ENCODE results near the gene FOXP3. TPM values are rescaled to one million over a fixed set of nuclear protein-coding genes. Genes with fewer than 3 reads are reported as not detected.

FOXP3 gene
- total RNA-seq, 1 experiment from 2014 or later: 0.14 TPM

GRCh38 chrX:49249616-49250015 is 14.9 kb downstream of the FOXP3 start:
- Histone ChIP-seq H3K4me3 (ENCODE audit: insufficient read depth, low read depth, low read length) (no peak overlapping the region), H3K27me3 (ENCODE audit: control insufficient read depth, insufficient read depth, low read length) (no peaks in the 10 kb centered on the region), H3K36me3 (replicated peaks; ENCODE audit: control insufficient read depth, insufficient read depth, low read length) (no peaks in the 10 kb centered on the region)
- DNase-seq: peak; percentile 32

DNA sequence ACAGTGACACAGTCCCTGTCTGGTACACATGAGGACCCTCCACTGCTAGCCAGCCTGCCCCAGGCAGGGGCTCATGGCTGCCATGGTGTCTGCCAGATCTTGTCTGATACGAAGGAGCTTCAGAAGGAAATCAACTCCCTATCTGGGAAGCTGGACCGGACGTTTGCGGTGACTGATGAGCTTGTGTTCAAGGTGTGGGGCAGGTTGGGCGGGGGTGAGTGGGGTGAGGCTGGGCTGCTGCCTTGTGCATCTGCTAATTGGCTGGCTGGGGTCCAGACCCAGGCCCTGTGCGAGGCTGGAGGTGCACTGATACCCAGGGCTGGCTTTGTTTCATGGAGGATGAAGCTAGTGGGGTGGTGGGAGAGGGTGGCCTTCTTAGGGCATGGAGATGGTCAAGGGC is 15.4 kb downstream of the FOXP3 start:
- Histone ChIP-seq H3K4me3 (ENCODE audit: insufficient read depth, low read depth, low read length) (no peak overlapping the region), H3K27me3 (ENCODE audit: control insufficient read depth, insufficient read depth, low read length) (no peaks in the 10 kb centered on the region), H3K36me3 (replicated peaks; ENCODE audit: control insufficient read depth, insufficient read depth, low read length) (no peaks in the 10 kb centered on the region)
- peak; percentile 28 for DNase-seq

GRCh38 chrX:49247916-49248811 is 16.3 kb downstream of the FOXP3 start:
- DNase-seq: peak; percentile 34
- H3K27me3 ChIP-seq (ENCODE audit: control insufficient read depth, insufficient read depth, low read length): no peaks in the 10 kb centered on the region
- no peak overlapping the region for H3K4me3 ChIP-seq (ENCODE audit: insufficient read depth, low read depth, low read length)
- H3K36me3 ChIP-seq (replicated peaks; ENCODE audit: control insufficient read depth, insufficient read depth, low read length): no peaks in the 10 kb centered on the region

DNA sequence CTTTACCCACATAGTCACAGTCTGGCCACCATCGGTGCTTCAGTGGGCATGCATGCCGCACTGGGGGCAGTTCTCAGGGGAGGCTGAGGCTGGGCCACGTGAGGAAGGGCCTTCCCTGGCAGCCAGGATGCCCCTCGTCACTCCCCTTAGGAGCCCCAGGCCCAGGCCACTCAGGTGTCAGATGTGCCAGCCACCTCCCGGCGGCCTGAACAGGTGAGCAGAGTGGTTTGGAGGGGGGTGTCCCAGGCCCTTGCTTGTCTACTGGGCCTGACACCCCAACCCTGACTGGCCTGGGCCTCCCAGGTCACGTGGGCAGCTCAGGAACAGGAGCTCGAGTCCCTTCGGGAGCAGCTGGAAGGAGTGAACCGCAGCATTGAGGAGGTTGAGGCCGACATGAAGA is 17.2 kb downstream of the FOXP3 start:
- no peaks in the 10 kb centered on the region for H3K36me3 ChIP-seq (replicated peaks; ENCODE audit: control insufficient read depth, insufficient read depth, low read length)
- H3K27me3 ChIP-seq (ENCODE audit: control insufficient read depth, insufficient read depth, low read length): no peaks in the 10 kb centered on the region
- peak; percentile 35 for DNase-seq
- H3K4me3 ChIP-seq (ENCODE audit: insufficient read depth, low read depth, low read length): no peak overlapping the region

- no peak for DNase-seq
- no peaks in the 10 kb centered on the region for H3K27me3 ChIP-seq (ENCODE audit: control insufficient read depth, insufficient read depth, low read length)
Measured at GRCh38 chrX:49246541-49246940, 18.0 kb downstream of the FOXP3 start.

DNA sequence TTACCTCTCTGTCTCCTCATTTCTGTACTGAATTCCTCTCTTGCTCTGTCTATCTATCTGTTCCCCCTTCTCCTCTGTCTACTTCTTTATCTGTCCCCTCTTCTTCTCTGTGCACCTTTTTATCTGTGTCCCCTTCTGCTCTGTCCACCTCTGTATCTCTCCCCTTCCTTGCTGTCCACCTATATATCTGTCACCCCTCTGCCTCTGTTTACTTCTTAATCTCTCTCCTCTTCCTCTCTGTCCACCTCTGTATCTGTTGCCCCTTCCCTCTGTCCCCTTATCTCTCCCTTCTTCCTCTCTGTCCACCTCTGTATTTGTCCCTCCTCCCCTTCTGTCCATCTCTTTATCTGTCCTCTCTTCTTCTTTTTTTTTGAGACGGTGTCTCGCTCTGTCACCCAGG is 20.3 kb downstream of the FOXP3 start:
- Histone ChIP-seq H3K27me3 (ENCODE audit: control insufficient read depth, insufficient read depth, low read length) (no peaks in the 10 kb centered on the region), H3K4me3 (ENCODE audit: insufficient read depth, low read depth, low read length) (no peak overlapping the region), H3K36me3 (replicated peaks; ENCODE audit: control insufficient read depth, insufficient read depth, low read length) (no peaks in the 10 kb centered on the region)
- no peak for DNase-seq

More at GRCh38 chrX:49246541-49246940, 18.0 kb downstream of the FOXP3 start:
- H3K4me3 ChIP-seq (ENCODE audit: insufficient read depth, low read depth, low read length): no peak overlapping the region
- no peaks in the 10 kb centered on the region for H3K36me3 ChIP-seq (replicated peaks; ENCODE audit: control insufficient read depth, insufficient read depth, low read length)

- DNase-seq: peak; percentile 31
- Histone ChIP-seq H3K4me3 (ENCODE audit: insufficient read depth, low read depth, low read length) (no peak overlapping the region), H3K27me3 (ENCODE audit: control insufficient read depth, insufficient read depth, low read length) (no peaks in the 10 kb centered on the region), H3K36me3 (replicated peaks; ENCODE audit: control insufficient read depth, insufficient read depth, low read length) (no peaks in the 10 kb centered on the region)
Measured at GRCh38 chrX:49243166-49243565, 21.3 kb downstream of the FOXP3 start.

- no peak for DNase-seq
- no peaks in the 10 kb centered on the region for H3K36me3 ChIP-seq (replicated peaks; ENCODE audit: control insufficient read depth, insufficient read depth, low read length)
- H3K27me3 ChIP-seq (ENCODE audit: control insufficient read depth, insufficient read depth, low read length): no peaks in the 10 kb centered on the region
- no peak overlapping the region for H3K4me3 ChIP-seq (ENCODE audit: insufficient read depth, low read depth, low read length)
Measured at GRCh38 chrX:49242545-49243066, 21.9 kb downstream of the FOXP3 start.

DNA sequence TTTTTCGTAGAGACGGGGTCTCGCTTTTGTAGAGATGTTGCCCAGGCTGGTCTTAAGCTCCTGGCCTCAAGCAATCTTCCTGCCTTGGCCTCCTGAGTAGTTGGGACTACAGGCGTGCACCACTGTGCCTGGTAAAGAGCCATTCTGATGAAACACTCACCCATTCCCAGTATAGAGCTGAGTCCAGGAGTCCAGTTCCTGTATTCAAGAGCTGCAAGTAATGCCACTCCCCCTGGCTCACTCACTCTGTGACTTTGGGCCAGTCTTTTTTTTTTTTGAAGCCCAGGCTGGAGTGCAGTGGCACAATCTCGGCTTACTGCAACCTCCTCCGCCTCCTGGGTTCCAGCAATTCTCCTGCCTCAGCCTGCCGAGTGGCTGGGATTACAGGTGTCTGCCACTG is 25.8 kb downstream of the FOXP3 start:
- no peak for DNase-seq
- Histone ChIP-seq H3K27me3 (ENCODE audit: control insufficient read depth, insufficient read depth, low read length) (no peaks in the 10 kb centered on the region), H3K4me3 (ENCODE audit: insufficient read depth, low read depth, low read length) (no peak overlapping the region), H3K36me3 (replicated peaks; ENCODE audit: control insufficient read depth, insufficient read depth, low read length) (no peaks in the 10 kb centered on the region)

DNA sequence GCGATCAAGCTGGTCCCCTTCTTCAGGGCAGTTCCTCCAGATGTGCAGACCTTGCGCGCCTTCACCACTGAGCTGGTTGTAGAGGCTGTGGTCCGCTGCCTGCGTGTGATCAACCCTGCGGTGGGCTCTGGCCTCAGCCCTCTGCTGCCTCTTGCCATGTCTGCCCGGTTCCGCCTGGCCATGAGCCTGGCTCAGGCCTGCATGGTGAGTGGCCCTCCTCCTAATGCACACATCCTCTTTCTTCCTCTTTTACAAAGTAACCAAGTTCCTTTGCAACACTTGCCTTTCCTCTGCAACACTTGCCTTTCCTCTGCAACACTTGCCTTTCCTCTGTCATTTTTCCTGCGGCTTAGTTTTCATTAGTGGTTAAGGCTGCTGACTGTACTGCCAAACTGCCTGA is 27.4 kb downstream of the FOXP3 start:
- DNase-seq: no peak
- H3K36me3 ChIP-seq (replicated peaks; ENCODE audit: control insufficient read depth, insufficient read depth, low read length): no peaks in the 10 kb centered on the region
- no peak overlapping the region for H3K4me3 ChIP-seq (ENCODE audit: insufficient read depth, low read depth, low read length)
- no peaks in the 10 kb centered on the region for H3K27me3 ChIP-seq (ENCODE audit: control insufficient read depth, insufficient read depth, low read length)

DNA sequence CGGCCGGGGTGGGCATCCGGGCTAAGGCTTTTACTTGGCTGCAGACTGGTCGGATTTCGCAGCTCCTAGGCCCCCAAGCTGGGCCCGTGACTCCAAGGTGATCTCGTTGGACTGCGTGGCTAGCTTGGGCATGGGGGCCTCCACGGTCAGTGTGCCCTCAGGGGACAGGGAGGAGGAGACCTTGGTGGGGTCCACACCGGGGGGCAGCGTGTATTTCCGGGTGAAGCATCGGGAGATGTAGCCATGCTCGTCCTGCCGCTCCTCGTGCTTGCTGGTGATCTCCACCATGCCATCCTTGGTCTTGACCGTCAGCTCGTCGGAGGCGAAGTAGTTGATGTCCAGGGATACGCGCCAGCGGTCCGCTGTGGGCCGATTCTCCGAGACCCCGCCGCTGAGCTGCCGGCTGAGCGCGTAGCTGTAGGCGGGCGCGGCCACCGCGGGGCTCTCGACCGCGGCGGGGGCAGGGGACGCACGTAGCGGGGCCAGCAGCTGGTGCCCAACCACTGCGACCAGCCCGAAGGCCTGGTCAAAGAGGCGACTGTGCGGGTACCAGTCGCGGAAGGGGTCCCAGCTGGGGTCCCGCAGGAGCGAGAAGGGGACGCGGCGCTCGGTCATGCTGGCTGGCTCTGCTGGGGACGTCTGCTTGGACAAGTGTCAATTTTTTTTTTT is 30.5 kb downstream of the FOXP3 start:
- DNase-seq: peak; percentile 39
- Histone ChIP-seq H3K27me3 (ENCODE audit: control insufficient read depth, insufficient read depth, low read length) (no peaks in the 10 kb centered on the region), H3K4me3 (ENCODE audit: insufficient read depth, low read depth, low read length) (no peak overlapping the region), H3K36me3 (replicated peaks; ENCODE audit: control insufficient read depth, insufficient read depth, low read length) (no peaks in the 10 kb centered on the region)

DNA sequence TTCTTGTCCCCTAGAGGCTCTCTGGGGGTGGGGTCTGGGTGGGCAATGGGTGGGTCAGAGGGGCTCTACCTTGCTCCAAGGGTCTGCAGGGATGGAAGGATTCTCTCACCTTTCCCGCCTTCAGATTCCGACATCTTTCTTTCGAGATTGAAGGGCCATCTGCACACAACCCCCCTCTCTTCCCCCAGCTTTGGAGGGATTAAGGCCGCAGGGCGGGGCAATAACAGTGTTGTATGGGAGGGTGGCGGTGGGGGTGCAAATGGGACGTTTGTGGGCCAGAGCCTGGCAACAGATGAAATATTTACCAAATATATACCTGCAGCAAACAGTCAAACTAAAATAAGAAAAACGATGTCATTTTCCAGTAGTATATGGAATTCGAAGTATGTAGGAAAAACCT is 31.3 kb downstream of the FOXP3 start, which contains the start of gene CACNA1F:
Gene CACNA1F, minus strand, starts transcription at position 165 of the 400 bp plus-strand sequence. Its CDS starts 31 bp downstream, at position 134.
- Histone ChIP-seq H3K27me3 (ENCODE audit: control insufficient read depth, insufficient read depth, low read length) (no peaks in the 10 kb centered on the region), H3K36me3 (replicated peaks; ENCODE audit: control insufficient read depth, insufficient read depth, low read length) (no peaks in the 10 kb centered on the region), H3K4me3 (ENCODE audit: insufficient read depth, low read depth, low read length) (no peak within 1 kb of the TSS)
- no peak for DNase-seq

DNA sequence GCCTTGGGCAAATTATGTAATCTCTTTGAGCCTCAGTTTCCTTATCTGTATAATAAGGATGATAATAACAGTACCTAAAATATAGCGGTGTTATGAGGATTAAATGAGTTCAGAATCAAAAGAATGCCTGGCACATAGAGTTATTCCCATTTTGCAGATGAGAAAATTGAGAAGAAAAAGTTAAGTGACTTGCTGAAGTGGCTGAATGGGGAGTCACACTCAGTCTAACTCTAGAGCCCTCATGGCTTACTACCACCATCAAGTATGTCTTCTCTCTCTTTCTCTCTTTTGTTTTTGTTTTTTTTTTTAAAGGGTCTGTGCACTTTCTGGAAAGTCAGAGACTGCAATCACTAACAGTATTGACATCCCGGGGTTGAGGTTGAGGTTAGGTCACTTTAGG is 32.0 kb downstream of the FOXP3 start:
- Histone ChIP-seq H3K4me3 (ENCODE audit: insufficient read depth, low read depth, low read length) (no peak overlapping the region), H3K36me3 (replicated peaks; ENCODE audit: control insufficient read depth, insufficient read depth, low read length) (no peaks in the 10 kb centered on the region), H3K27me3 (ENCODE audit: control insufficient read depth, insufficient read depth, low read length) (no peaks in the 10 kb centered on the region)
- DNase-seq: no peak

DNA sequence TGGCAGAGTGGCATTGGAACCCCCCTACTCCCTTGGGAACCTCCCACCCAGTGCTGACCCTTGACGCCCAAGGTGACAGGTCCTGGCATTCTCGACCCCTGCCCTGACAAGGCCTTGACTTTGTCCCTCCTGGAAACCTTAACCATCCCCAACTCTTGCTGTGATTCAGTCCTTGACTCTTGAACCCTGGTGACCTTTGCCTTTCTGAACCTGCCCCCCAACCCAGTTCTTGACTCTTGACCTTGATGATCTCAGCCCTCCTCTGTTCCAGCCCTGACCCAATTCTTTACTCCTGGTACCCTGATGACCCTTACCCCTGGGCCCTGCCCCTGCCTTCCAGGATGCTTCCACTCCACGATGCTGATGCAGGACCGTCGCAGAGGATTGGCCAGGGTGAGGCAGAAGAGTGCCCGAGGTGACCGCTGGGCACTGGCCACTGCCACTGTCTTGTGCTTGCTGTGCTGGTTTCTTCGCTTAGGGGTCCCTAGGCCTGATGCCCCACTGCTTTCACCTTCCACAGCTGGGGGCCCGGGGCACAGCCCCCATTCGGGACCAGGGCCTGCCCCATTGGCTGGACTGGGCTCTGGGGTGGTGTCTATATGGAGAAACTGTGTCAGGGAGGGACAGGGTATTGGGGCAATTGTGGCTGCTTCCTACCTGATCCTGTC is 33.0 kb downstream of the FOXP3 start:
- H3K36me3 ChIP-seq (replicated peaks; ENCODE audit: control insufficient read depth, insufficient read depth, low read length): no peaks in the 10 kb centered on the region
- no peaks in the 10 kb centered on the region for H3K27me3 ChIP-seq (ENCODE audit: control insufficient read depth, insufficient read depth, low read length)
- no peak overlapping the region for H3K4me3 ChIP-seq (ENCODE audit: insufficient read depth, low read depth, low read length)
- DNase-seq: no peak

All from H7 (cell line).